HG03139 (cell line): ENCODE data around the gene CNPY4.
A peak's percentile ranks its signal among the peaks of the same experiment; 100 is the strongest.

Source experiments
- ATAC-seq: cut with Tn5 transposase; IDR thresholded peaks from one replicate; pipeline ENCODE4 v1.9.1; 2021; ENCODE audit not compliant: unreplicated experiment

The CNPY4 gene

GRCh38 chr7:100091411-100092181 lies 27.8 kb upstream of the CNPY4 start:
- ATAC-seq, result no peak

GRCh38 chr7:100093054-100093453 lies 26.4 kb upstream of the CNPY4 start:
- ATAC-seq, result no peak

- no peak for ATAC-seq
Observed at GRCh38 chr7:100093498-100093897, 25.9 kb upstream of the CNPY4 start.

- no peak for ATAC-seq
Observed at GRCh38 chr7:100093925-100094486, 25.4 kb upstream of the CNPY4 start.

DNA sequence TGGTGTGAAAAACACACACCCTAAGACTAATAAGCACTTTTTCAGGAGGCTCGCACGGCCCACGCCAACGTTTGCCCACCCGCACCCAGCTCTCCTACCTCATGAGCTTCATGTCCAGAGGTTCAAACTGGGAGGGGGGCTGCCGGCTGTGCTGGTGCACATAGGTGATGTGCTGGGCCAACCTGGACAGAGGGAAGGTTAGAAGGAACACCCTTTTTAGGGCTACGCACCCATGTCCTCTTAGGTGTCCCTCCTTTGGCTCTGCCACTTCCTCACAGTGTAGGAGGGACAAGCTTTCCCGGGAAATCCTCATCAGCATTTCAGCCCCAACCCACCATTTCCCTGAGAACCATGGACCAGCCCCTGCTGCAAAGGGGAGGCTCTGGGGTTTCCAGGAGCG lies 24.1 kb upstream of the CNPY4 start:
- ATAC-seq, result no peak

GRCh38 chr7:100095704-100096103 lies 23.7 kb upstream of the CNPY4 start:
- no peak for ATAC-seq

GRCh38 chr7:100098913-100099312 lies 20.5 kb upstream of the CNPY4 start:
- no peak for ATAC-seq

GRCh38 chr7:100099452-100099851 lies 20.0 kb upstream of the CNPY4 start:
- ATAC-seq, result no peak

GRCh38 chr7:100100420-100101015 lies 18.9 kb upstream of the CNPY4 start:
- ATAC-seq, result peak; percentile 52

GRCh38 chr7:100101016-100101862 lies 18.2 kb upstream of the CNPY4 start, which contains the start of the genes AP4M1 and MCM7:
TSS of gene AP4M1 (plus strand) at chr7:100101643. CDS start at chr7:100101715, 72 bp downstream.
TSS of gene MCM7 (minus strand) at chr7:100101397. CDS start at chr7:100101294, 103 bp downstream.
- peak; percentile 75 for ATAC-seq

DNA sequence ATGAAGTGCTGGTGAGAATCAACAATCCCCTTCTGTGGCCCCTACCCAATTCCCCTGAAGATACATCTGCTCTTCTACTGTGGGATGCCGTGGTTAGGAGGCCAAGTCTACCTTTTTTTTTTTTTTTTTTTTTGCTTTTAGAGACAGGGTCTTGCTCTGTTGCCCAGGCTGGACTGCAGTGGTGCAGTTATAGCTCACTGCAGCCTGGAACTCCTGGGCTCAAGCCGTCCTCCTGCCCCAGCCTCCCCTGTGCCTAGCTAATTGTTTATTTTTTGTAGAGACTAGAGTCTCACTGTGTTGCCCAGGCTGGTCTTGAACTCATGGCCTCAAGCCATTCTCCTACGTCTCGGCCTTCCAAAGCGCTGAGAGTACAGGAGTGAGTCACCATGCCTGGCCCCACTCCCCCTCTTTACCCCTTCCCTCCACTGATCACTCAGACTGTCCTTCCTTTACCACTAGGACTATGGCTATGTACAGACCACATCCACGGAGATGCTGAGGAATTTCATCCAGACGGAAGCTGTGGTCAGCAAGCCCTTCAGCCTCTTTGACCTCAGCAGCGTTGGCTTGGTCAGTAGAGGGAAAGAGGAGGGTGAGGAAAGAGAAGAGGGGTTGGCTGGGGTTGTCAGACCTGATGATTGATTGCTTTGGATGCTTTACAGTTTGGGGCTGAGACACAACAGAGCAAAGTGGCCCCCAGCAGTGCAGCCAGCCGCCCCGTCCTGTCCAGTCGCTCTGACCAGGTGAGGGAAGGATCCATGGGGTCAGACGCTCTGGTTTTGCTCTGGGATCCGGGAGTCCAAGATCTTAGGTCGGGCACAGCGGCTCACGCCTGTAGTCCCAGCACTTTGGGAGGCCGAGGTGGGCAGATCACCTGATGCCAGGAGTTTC lies 16.2 kb upstream of the CNPY4 start:
- ATAC-seq, result no peak

DNA sequence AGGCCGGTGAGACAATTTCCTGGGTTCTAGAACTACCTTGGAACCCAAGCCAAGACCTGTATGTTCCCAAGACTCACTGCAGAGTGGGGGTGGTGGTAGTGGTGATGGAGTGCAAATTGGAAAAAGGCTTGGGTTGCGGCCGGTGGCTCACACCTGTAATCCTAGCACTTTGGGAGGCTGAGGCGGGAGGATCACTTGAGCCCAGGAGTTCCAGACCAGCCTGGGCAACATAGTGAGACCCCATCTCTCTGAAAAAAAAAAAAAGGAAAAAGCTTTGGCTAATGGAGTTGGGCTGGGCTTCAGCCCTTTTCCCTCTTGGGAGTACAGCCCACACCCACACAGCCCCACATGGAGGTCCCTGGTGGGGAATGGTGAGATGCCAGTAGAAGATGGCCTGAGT lies 13.9 kb upstream of the CNPY4 start:
- no peak for ATAC-seq

GRCh38 chr7:100106633-100107032 lies 12.8 kb upstream of the CNPY4 start:
- no peak for ATAC-seq

DNA sequence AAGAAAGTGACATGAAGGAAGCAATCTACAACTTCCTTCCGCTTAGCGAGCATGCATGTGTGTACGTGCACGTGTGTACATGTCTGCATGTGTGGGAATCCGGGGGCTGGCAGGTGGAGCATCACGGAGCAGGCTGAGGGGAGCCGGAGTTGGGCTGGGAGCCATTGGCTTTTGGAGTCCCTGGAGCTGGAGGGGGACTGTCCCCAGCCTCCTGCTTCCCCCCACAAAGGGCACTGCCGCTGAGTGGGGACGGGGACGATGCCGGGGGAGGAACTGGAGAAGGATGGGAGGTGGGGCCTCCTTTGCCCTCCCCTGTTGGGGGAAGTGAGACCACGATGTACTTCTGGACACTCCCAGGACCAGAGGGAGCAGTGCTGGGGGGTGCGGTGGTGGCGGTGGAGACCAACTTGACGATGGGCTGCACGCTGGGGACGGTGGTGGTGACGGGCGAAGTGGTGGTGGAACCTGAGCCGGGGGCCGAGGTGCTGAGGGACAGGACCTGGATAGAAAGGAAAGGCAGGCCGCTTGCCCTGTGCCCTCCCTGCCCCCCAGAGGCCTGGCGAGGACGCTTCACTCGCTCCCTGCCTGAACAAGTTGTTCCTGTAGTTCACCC lies 12.2 kb upstream of the CNPY4 start:
- ATAC-seq, result no peak

GRCh38 chr7:100107890-100108289 lies 11.5 kb upstream of the CNPY4 start:
- no peak for ATAC-seq

GRCh38 chr7:100109521-100110163 lies 9.8 kb upstream of the CNPY4 start:
- ATAC-seq, result no peak

- no peak for ATAC-seq
Observed at GRCh38 chr7:100111156-100111555, 8.3 kb upstream of the CNPY4 start.

- ATAC-seq, result no peak
Observed at GRCh38 chr7:100111914-100112313, 7.5 kb upstream of the CNPY4 start.

- ATAC-seq, result no peak
Observed at GRCh38 chr7:100115026-100115425, 4.4 kb upstream of the CNPY4 start.
